ENCODE results near the gene PTCH2.

DNA sequence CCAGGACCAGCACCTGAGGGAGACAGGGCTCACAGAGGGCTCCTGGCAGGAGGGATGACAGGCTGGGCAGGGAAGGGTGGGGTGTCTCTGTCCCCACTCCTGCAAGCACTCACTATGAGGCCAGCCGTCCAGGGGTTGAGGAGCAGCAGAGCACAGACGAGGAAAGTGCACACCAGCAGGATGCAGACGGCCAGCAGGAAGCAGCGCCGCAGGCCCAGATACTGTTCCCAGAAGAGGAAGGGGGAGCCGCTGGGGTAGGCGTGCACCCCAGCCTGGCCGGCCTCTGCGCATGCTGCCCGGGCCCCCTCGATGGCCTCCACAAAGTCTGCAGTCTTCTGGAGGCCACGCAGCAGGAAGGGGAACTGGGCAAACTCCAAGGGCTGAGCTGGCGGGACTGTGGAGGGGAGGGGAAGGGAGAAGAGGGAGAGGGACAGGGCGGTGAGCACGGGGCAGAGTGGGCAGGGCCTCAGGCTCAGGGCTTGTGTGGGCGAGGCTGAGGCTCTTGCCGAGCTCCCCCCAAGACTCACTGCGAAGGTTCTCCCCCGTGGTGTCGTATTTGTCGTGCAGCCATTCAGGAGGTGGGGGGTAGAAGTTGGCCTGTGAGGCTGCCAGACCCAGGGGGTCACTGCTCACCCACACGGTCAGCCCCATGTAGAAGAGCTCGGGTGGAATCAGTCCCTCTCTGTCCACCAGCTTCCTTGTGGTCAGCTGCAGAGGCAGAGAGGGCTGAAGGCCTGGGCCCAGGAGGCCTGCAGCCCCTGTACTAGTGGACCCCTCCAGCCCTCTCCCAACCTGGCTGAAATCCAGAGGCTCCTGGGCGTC is 16.5 kb downstream of the PTCH2 start:
- TF ChIP-seq, protein P1, sequence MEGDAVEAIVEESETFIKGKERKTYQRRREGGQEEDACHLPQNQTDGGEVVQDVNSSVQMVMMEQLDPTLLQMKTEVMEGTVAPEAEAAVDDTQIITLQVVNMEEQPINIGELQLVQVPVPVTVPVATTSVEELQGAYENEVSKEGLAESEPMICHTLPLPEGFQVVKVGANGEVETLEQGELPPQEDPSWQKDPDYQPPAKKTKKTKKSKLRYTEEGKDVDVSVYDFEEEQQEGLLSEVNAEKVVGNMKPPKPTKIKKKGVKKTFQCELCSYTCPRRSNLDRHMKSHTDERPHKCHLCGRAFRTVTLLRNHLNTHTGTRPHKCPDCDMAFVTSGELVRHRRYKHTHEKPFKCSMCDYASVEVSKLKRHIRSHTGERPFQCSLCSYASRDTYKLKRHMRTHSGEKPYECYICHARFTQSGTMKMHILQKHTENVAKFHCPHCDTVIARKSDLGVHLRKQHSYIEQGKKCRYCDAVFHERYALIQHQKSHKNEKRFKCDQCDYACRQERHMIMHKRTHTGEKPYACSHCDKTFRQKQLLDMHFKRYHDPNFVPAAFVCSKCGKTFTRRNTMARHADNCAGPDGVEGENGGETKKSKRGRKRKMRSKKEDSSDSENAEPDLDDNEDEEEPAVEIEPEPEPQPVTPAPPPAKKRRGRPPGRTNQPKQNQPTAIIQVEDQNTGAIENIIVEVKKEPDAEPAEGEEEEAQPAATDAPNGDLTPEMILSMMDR (conservative IDR thresholded peaks at IDR 0.05; ENCODE audit: low read depth, low read length): no peak
- no peak for TF ChIP-seq EZH2 (IDR thresholded peaks at IDR 0.05; ENCODE audit: low read length, unreplicated experiment)
- no peak for TF ChIP-seq EZH2phosphoT487 (IDR thresholded peaks at IDR 0.05; ENCODE audit: borderline replicate concordance, low read length)
